ENCODE data around the gene ELMO1.

- TF ChIP-seq POLR2AphosphoS5 (IDR thresholded peaks at IDR 0.05; ENCODE audit: low read depth, low read length) (no peak), TAF1 (IDR thresholded peaks at IDR 0.05; ENCODE audit: borderline replicate concordance, low read depth, low read length) (no peak), POLR2A (IDR thresholded peaks at IDR 0.05; ENCODE audit: low read depth, low read length) (no peak)
These were observed 3.7 kb upstream of the ELMO1 start for GRCh38 chr7:37452346-37452745.

Data from GM12892 (cell line).